Measurements from ENCODE around the gene MYRIP. TPM values are rescaled to one million over a fixed set of nuclear protein-coding genes. Genes with fewer than 3 reads are reported as not detected.
"Not testable (repeated sequence)": the region's sequence is repeated elsewhere in the genome, so short reads cannot be mapped to it uniquely, and the experiment has no call there.

MYRIP gene
- total RNA-seq, 2 experiments from 2014 or later = not detected

GRCh38 chr3:40083066-40083465, 273.7 kb downstream of the MYRIP start:
- Mint-ChIP-seq H3K4me1 (no peaks in the 10 kb centered on the region), H3K27ac (no peak overlapping the region), H3K36me3 (no peaks in the 10 kb centered on the region), H3K27me3 (no peaks in the 10 kb centered on the region), H3K4me3 (no peak overlapping the region), H3K9me3 (ENCODE audit: low read depth) (peaks cover 2% of the 10 kb centered on the region)
- CTCF ChIA-PET = no interaction called here
- DNase-seq = no peak
- ATAC-seq = no peak

GRCh38 chr3:40084424-40084823, 275.0 kb downstream of the MYRIP start:
- DNase-seq; H3K36me3 Mint-ChIP-seq; H3K27me3 Mint-ChIP-seq; H3K4me1 Mint-ChIP-seq; H3K4me3 Mint-ChIP-seq; ATAC-seq; CTCF ChIA-PET; H3K27ac Mint-ChIP-seq; H3K9me3 Mint-ChIP-seq (ENCODE audit: low read depth): not testable (repeated sequence)

GRCh38 chr3:40086890-40087883, 277.8 kb downstream of the MYRIP start:
- H3K4me3 Mint-ChIP-seq = no peak overlapping the region
- ATAC-seq (no peak), DNase-seq (no peak)
- no peaks in the 10 kb centered on the region for H3K36me3 Mint-ChIP-seq
- H3K9me3 Mint-ChIP-seq (ENCODE audit: low read depth) = no peaks in the 10 kb centered on the region
- H3K27ac Mint-ChIP-seq = no peak overlapping the region
- CTCF ChIA-PET = no interaction called here
- peaks cover under 1% of the 10 kb centered on the region for H3K27me3 Mint-ChIP-seq
- H3K4me1 Mint-ChIP-seq = no peaks in the 10 kb centered on the region

- H3K27ac Mint-ChIP-seq = no peak overlapping the region
- H3K4me1 Mint-ChIP-seq = no peaks in the 10 kb centered on the region
- H3K4me3 Mint-ChIP-seq = no peak overlapping the region
- DNase-seq = no peak
- H3K27me3 Mint-ChIP-seq = peaks cover 4% of the 10 kb centered on the region
- H3K36me3 Mint-ChIP-seq = no peaks in the 10 kb centered on the region
- no peak for ATAC-seq
- CTCF ChIA-PET = no interaction called here
- no peaks in the 10 kb centered on the region for H3K9me3 Mint-ChIP-seq (ENCODE audit: low read depth)
Measured at GRCh38 chr3:40088527-40089170, 279.2 kb downstream of the MYRIP start.

GRCh38 chr3:40096661-40097111, 287.3 kb downstream of the MYRIP start:
- Mint-ChIP-seq H3K27me3 (peaks cover 6% of the 10 kb centered on the region), H3K4me3 (no peak overlapping the region), H3K36me3 (no peaks in the 10 kb centered on the region), H3K27ac (no peak overlapping the region), H3K4me1 (no peaks in the 10 kb centered on the region), H3K9me3 (ENCODE audit: low read depth) (no peaks in the 10 kb centered on the region)
- no peak for ATAC-seq
- DNase-seq = no peak
- CTCF ChIA-PET = no interaction called here

- CTCF ChIA-PET = no interaction called here
- H3K27me3 Mint-ChIP-seq = peaks cover 4% of the 10 kb centered on the region
- ATAC-seq (no peak), DNase-seq (no peak)
- no peak overlapping the region for H3K4me3 Mint-ChIP-seq
- H3K9me3 Mint-ChIP-seq (ENCODE audit: low read depth) = no peaks in the 10 kb centered on the region
- no peaks in the 10 kb centered on the region for H3K4me1 Mint-ChIP-seq
- no peak overlapping the region for H3K27ac Mint-ChIP-seq
- no peaks in the 10 kb centered on the region for H3K36me3 Mint-ChIP-seq
Measured at GRCh38 chr3:40097131-40098117, 288.0 kb downstream of the MYRIP start.

- ATAC-seq (no peak), DNase-seq (no peak)
- CTCF ChIA-PET = no interaction called here
- peaks cover 3% of the 10 kb centered on the region for H3K27me3 Mint-ChIP-seq
- no peak overlapping the region for H3K4me3 Mint-ChIP-seq
- H3K4me1 Mint-ChIP-seq = no peaks in the 10 kb centered on the region
- H3K27ac Mint-ChIP-seq = no peak overlapping the region
- H3K36me3 Mint-ChIP-seq = no peaks in the 10 kb centered on the region
- no peaks in the 10 kb centered on the region for H3K9me3 Mint-ChIP-seq (ENCODE audit: low read depth)
Measured at GRCh38 chr3:40098261-40098759, 288.9 kb downstream of the MYRIP start.

GRCh38 chr3:40099871-40100270, 290.5 kb downstream of the MYRIP start:
- no peak overlapping the region for H3K4me3 Mint-ChIP-seq
- H3K36me3 Mint-ChIP-seq = no peaks in the 10 kb centered on the region
- no peak overlapping the region for H3K27ac Mint-ChIP-seq
- DNase-seq (no peak), ATAC-seq (no peak)
- H3K27me3 Mint-ChIP-seq = peaks cover 3% of the 10 kb centered on the region
- no peaks in the 10 kb centered on the region for H3K9me3 Mint-ChIP-seq (ENCODE audit: low read depth)
- CTCF ChIA-PET = no interaction called here
- no peaks in the 10 kb centered on the region for H3K4me1 Mint-ChIP-seq

- ATAC-seq = no peak
- no peak overlapping the region for H3K27ac Mint-ChIP-seq
Measured at GRCh38 chr3:40102182-40102581, 292.8 kb downstream of the MYRIP start.

GRCh38 chr3:40103829-40104228, 294.4 kb downstream of the MYRIP start:
- Mint-ChIP-seq H3K27me3 (peaks cover 3% of the 10 kb centered on the region), H3K4me3 (no peak overlapping the region), H3K27ac (no peak overlapping the region), H3K36me3 (no peaks in the 10 kb centered on the region), H3K4me1 (no peaks in the 10 kb centered on the region), H3K9me3 (ENCODE audit: low read depth) (no peaks in the 10 kb centered on the region)
- ATAC-seq (no peak), DNase-seq (no peak)
- CTCF ChIA-PET = no interaction called here

More at GRCh38 chr3:40102182-40102581, 292.8 kb downstream of the MYRIP start:
- Mint-ChIP-seq H3K4me1 (no peaks in the 10 kb centered on the region), H3K27me3 (peaks cover 3% of the 10 kb centered on the region), H3K36me3 (no peaks in the 10 kb centered on the region), H3K9me3 (ENCODE audit: low read depth) (no peaks in the 10 kb centered on the region), H3K4me3 (no peak overlapping the region)
- CTCF ChIA-PET = no interaction called here
- DNase-seq = no peak

GRCh38 chr3:40104441-40104840, 295.0 kb downstream of the MYRIP start:
- no peaks in the 10 kb centered on the region for H3K36me3 Mint-ChIP-seq
- no peak overlapping the region for H3K4me3 Mint-ChIP-seq
- no peaks in the 10 kb centered on the region for H3K9me3 Mint-ChIP-seq (ENCODE audit: low read depth)
- no peaks in the 10 kb centered on the region for H3K4me1 Mint-ChIP-seq
- no peak for ATAC-seq
- H3K27me3 Mint-ChIP-seq = peaks cover 3% of the 10 kb centered on the region
- no peak overlapping the region for H3K27ac Mint-ChIP-seq
- no peak for DNase-seq
- CTCF ChIA-PET = no interaction called here

GRCh38 chr3:40108643-40109042, 299.2 kb downstream of the MYRIP start:
- no peaks in the 10 kb centered on the region for H3K4me1 Mint-ChIP-seq
- ATAC-seq (no peak), DNase-seq (no peak)
- no peaks in the 10 kb centered on the region for H3K36me3 Mint-ChIP-seq
- H3K9me3 Mint-ChIP-seq (ENCODE audit: low read depth) = no peaks in the 10 kb centered on the region
- H3K27me3 Mint-ChIP-seq = no peaks in the 10 kb centered on the region
- CTCF ChIA-PET = no interaction called here
- no peak overlapping the region for H3K27ac Mint-ChIP-seq
- no peak overlapping the region for H3K4me3 Mint-ChIP-seq

Data from activated CD8-positive, alpha-beta memory T cell treated with anti-CD3 and anti-CD28 coated beads, Interleukin-2, amount 10 ng/mL, durations not matched to agents 7 days and 5 days (primary cell).